ENCODE measurements around the gene CFAP100.

CFAP100 gene

GRCh38 chr3:126394179-126394976 lies at the start of gene CFAP100:
CFAP100 (plus strand) TSS chr3:126394909; CDS start chr3:126396001, 1,092 bp downstream.
- DNase-seq (ENCODE audit: low read depth in 3 of 3, low spot score in 1 of 3) = no peak

- no peak for DNase-seq (ENCODE audit: low read depth in 3 of 3, low spot score in 1 of 3)
These were observed 49.5 kb upstream of the CFAP100 start for GRCh38 chr3:126345231-126345630.

- no peak for DNase-seq (ENCODE audit: low read depth in 3 of 3, low spot score in 1 of 3)
These were observed 48.9 kb upstream of the CFAP100 start for GRCh38 chr3:126345641-126346460.

- no peak for DNase-seq (ENCODE audit: low read depth in 3 of 3, low spot score in 1 of 3)
These were observed 48.2 kb upstream of the CFAP100 start for GRCh38 chr3:126346466-126346865.

GRCh38 chr3:126347543-126348161 lies 47.1 kb upstream of the CFAP100 start:
- no peak for DNase-seq (ENCODE audit: low read depth in 3 of 3, low spot score in 1 of 3)

- DNase-seq (ENCODE audit: low read depth in 3 of 3, low spot score in 1 of 3) = no peak
These were observed 46.3 kb upstream of the CFAP100 start for GRCh38 chr3:126348308-126348920.

GRCh38 chr3:126349071-126349470 lies 45.6 kb upstream of the CFAP100 start:
- no peak for DNase-seq (ENCODE audit: low read depth in 3 of 3, low spot score in 1 of 3)

- DNase-seq (ENCODE audit: low read depth in 3 of 3, low spot score in 1 of 3) = no peak
These were observed 44.9 kb upstream of the CFAP100 start for GRCh38 chr3:126349611-126350501.

- no peak for DNase-seq (ENCODE audit: low read depth in 3 of 3, low spot score in 1 of 3)
These were observed 44.1 kb upstream of the CFAP100 start for GRCh38 chr3:126350502-126351085.

GRCh38 chr3:126351086-126351770 lies 43.5 kb upstream of the CFAP100 start:
- DNase-seq (ENCODE audit: low read depth in 3 of 3, low spot score in 1 of 3) = no peak

- no peak for DNase-seq (ENCODE audit: low read depth in 3 of 3, low spot score in 1 of 3)
These were observed 42.8 kb upstream of the CFAP100 start for GRCh38 chr3:126351771-126352475.

- DNase-seq (ENCODE audit: low read depth in 3 of 3, low spot score in 1 of 3) = no peak
These were observed 41.9 kb upstream of the CFAP100 start for GRCh38 chr3:126352476-126353454.

- no peak for DNase-seq (ENCODE audit: low read depth in 3 of 3, low spot score in 1 of 3)
These were observed 40.9 kb upstream of the CFAP100 start for GRCh38 chr3:126353694-126354321.

GRCh38 chr3:126354776-126355175 lies 39.9 kb upstream of the CFAP100 start:
- no peak for DNase-seq (ENCODE audit: low read depth in 3 of 3, low spot score in 1 of 3)

- no peak for DNase-seq (ENCODE audit: low read depth in 3 of 3, low spot score in 1 of 3)
These were observed 39.5 kb upstream of the CFAP100 start for GRCh38 chr3:126355251-126355650.

- DNase-seq (ENCODE audit: low read depth in 3 of 3, low spot score in 1 of 3) = no peak
These were observed 38.8 kb upstream of the CFAP100 start for GRCh38 chr3:126355777-126356372.

Measured in stimulated activated CD4-positive, alpha-beta T cell treated with anti-CD3 and anti-CD28 coated beads, TNF-alpha, amount 100 ng/mL, for 1 hour (primary cell).